Nephron progenitor cell (in vitro differentiated cells): ENCODE results near the gene DCLK1.

Source experiments
- DNase-seq: peaks from one replicate; pipeline ENCODE4 v3.0.0; 2021
- H3K27ac Mint-ChIP-seq: 2 replicates; pipeline ENCODE4 v1.8.0; 2021; ENCODE audit warnings: mild to moderate bottlenecking, moderate library complexity, mixed read lengths
- H3K27me3 Mint-ChIP-seq: 2 replicates; pipeline ENCODE4 v1.8.0; 2021; ENCODE audit warnings: mild to moderate bottlenecking, low read depth, mixed read lengths; ENCODE audit not compliant: poor library complexity
- H3K36me3 Mint-ChIP-seq: 2 replicates; pipeline ENCODE4 v1.8.0; 2021; ENCODE audit warnings: low read depth, mixed read lengths
- H3K4me1 Mint-ChIP-seq: 2 replicates; pipeline ENCODE4 v1.8.0; 2021; ENCODE audit warnings: mixed read lengths
- H3K4me3 Mint-ChIP-seq: 2 replicates; pipeline ENCODE4 v1.8.0; 2021; ENCODE audit warnings: mild to moderate bottlenecking, moderate library complexity, mixed read lengths
- H3K9me3 Mint-ChIP-seq: 2 replicates; pipeline ENCODE4 v1.8.0; 2021; ENCODE audit warnings: mild to moderate bottlenecking, moderate library complexity, mixed read lengths
- TF ChIP-seq, protein P1 (sequence below): fragments of 200-600 bp; sonication (generic); IDR thresholded peaks from 2 replicates; pipeline ENCODE4 v1.5.0; 2021; ENCODE audit warnings: antibody characterized with exemption

Gene DCLK1

DNA sequence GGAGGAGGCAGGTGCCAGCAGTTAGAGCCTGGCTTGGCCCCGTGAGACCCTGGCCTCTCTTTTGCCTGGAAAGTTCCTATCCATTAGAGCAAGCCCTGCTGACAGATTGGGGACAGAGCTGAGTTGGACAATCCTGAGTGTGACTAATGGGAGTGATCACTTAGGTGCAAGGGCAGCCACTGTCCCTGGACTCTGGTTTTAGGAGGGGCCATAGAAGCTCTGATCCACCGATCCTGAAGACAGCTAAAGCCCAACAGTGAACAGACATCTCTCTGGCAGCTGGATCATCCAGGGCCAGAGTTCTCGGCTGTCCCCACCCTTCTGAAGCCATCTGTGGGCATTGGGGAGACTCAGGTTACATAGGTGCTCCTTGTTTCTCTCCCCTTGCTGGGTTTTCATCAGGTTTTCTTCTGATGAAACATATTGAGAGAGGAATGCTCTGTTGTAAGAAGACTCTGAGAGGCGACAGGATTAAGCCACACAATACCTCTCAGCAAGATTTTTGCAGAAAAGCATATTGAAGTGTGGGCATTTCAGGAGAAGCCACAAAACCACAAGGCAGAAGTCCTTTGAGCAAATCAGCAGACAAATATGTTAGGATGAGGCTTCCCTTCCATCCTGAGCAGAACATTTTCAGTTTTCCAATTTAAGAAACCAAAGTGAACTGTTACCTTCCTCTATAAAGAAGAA lies 366.7 kb downstream of the DCLK1 start:
- H3K27me3 Mint-ChIP-seq: peaks cover 3% of the 10 kb centered on the region
- peaks cover 4% of the 10 kb centered on the region for H3K9me3 Mint-ChIP-seq
- H3K27ac Mint-ChIP-seq: no peak overlapping the region
- H3K4me1 Mint-ChIP-seq: peaks cover 47% of the 10 kb centered on the region
- no peak overlapping the region for H3K4me3 Mint-ChIP-seq
- H3K36me3 Mint-ChIP-seq: peaks cover 6% of the 10 kb centered on the region
- TF ChIP-seq, protein P1, sequence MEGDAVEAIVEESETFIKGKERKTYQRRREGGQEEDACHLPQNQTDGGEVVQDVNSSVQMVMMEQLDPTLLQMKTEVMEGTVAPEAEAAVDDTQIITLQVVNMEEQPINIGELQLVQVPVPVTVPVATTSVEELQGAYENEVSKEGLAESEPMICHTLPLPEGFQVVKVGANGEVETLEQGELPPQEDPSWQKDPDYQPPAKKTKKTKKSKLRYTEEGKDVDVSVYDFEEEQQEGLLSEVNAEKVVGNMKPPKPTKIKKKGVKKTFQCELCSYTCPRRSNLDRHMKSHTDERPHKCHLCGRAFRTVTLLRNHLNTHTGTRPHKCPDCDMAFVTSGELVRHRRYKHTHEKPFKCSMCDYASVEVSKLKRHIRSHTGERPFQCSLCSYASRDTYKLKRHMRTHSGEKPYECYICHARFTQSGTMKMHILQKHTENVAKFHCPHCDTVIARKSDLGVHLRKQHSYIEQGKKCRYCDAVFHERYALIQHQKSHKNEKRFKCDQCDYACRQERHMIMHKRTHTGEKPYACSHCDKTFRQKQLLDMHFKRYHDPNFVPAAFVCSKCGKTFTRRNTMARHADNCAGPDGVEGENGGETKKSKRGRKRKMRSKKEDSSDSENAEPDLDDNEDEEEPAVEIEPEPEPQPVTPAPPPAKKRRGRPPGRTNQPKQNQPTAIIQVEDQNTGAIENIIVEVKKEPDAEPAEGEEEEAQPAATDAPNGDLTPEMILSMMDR: no peak
- DNase-seq: no peak

- TF ChIP-seq, protein P1: no peak
- H3K4me3 Mint-ChIP-seq: no peak overlapping the region
- DNase-seq: no peak
- H3K27me3 Mint-ChIP-seq: peaks cover 3% of the 10 kb centered on the region
- peaks cover 4% of the 10 kb centered on the region for H3K9me3 Mint-ChIP-seq
- peaks cover 40% of the 10 kb centered on the region for H3K4me1 Mint-ChIP-seq
- H3K27ac Mint-ChIP-seq: no peak overlapping the region
- H3K36me3 Mint-ChIP-seq: peaks cover 7% of the 10 kb centered on the region
These were observed 367.4 kb downstream of the DCLK1 start for GRCh38 chr13:35763782-35764123.

- Mint-ChIP-seq H3K27ac (no peak overlapping the region), H3K4me3 (no peak overlapping the region), H3K4me1 (peaks cover 34% of the 10 kb centered on the region), H3K9me3 (peaks cover 4% of the 10 kb centered on the region), H3K36me3 (peaks cover 7% of the 10 kb centered on the region), H3K27me3 (peaks cover 3% of the 10 kb centered on the region)
- TF ChIP-seq, protein P1: no peak
- no peak for DNase-seq
These were observed 368.0 kb downstream of the DCLK1 start for GRCh38 chr13:35763060-35763781.

DNA sequence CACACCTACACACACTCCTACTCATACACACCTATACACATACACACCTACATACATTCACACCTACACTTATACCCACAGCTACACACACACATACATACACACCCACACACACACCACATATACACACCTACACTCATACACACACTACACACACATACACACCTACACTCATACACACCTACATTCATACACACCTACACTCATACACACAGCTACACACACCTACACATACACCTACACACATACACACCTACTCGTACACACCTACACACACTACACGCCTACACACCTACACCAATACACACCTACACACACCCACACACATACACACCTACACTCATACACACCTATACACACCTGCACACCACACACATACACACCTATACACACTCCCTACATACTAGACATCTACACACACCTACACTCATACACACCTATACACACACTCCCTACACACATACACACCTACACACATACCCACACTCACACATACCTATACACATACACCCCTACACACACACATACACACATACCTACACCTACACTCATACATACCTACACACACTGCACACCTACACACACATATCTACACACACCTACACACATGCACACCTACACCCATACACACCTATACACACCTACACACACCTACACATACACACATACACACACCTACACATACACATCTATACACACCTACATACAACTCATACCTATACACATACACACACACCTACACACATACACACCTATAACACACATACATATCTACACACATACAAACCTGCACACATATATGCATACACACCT lies 369.5 kb downstream of the DCLK1 start:
- Mint-ChIP-seq H3K4me1 (peaks cover 25% of the 10 kb centered on the region), H3K4me3 (no peak overlapping the region), H3K27ac (no peak overlapping the region), H3K9me3 (peaks cover 4% of the 10 kb centered on the region), H3K27me3 (no peaks in the 10 kb centered on the region), H3K36me3 (peaks cover 7% of the 10 kb centered on the region)
- DNase-seq: no peak
- TF ChIP-seq, protein P1: no peak

GRCh38 chr13:35760735-35761281 lies 370.4 kb downstream of the DCLK1 start:
- Mint-ChIP-seq H3K27me3 (no peaks in the 10 kb centered on the region), H3K36me3 (peaks cover 7% of the 10 kb centered on the region), H3K27ac (no peak overlapping the region), H3K4me1 (peaks cover 21% of the 10 kb centered on the region), H3K4me3 (no peak overlapping the region), H3K9me3 (peaks cover 4% of the 10 kb centered on the region)
- TF ChIP-seq, protein P1: no peak
- DNase-seq: peak; percentile 21
